ENCODE data around the gene ZNF106. TPM values are rescaled to one million over a fixed set of nuclear protein-coding genes. Genes with fewer than 3 reads are reported as not detected.

Gene ZNF106
- total RNA-seq, 1 experiment from 2014 or later: 34.7 TPM

DNA sequence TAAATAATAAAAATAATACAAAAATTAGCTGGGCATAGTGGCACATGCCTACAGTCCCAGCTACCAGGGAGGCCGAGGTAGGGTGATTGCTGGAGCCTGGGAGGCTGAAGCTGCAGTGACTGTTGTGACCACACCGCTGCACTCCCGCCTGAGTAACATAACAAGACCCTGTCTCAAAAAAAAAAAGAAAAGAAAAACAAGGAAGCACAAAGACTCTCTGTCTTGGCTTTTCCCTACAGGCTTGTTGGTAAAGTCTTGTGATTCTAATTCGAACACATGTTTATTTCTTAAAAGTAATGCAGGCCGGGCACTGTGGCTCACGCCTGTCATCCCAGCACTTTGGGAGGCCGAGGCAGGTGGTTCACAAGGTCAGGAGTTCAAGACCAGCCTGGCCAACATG is 71.6 kb downstream of the ZNF106 start:
- H3K27me3 Mint-ChIP-seq (ENCODE audit: unreplicated experiment): no peaks in the 10 kb centered on the region
- no TSS peak for BruUV-seq (replicated peaks)
- H3K9me3 Mint-ChIP-seq (ENCODE audit: low read depth, unreplicated experiment): no peaks in the 10 kb centered on the region
- CTCF ChIA-PET: interaction anchor here (0.7 kb wide), 1 partner anchor 58 kb away, joined by 6 read pairs; no protein-coding TSS in a partner anchor
- H3K27ac Mint-ChIP-seq (ENCODE audit: unreplicated experiment): no peak overlapping the region
- TF ChIP-seq, protein P1, sequence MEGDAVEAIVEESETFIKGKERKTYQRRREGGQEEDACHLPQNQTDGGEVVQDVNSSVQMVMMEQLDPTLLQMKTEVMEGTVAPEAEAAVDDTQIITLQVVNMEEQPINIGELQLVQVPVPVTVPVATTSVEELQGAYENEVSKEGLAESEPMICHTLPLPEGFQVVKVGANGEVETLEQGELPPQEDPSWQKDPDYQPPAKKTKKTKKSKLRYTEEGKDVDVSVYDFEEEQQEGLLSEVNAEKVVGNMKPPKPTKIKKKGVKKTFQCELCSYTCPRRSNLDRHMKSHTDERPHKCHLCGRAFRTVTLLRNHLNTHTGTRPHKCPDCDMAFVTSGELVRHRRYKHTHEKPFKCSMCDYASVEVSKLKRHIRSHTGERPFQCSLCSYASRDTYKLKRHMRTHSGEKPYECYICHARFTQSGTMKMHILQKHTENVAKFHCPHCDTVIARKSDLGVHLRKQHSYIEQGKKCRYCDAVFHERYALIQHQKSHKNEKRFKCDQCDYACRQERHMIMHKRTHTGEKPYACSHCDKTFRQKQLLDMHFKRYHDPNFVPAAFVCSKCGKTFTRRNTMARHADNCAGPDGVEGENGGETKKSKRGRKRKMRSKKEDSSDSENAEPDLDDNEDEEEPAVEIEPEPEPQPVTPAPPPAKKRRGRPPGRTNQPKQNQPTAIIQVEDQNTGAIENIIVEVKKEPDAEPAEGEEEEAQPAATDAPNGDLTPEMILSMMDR (IDR thresholded peaks at IDR 0.05; ENCODE audit: unreplicated experiment): no peak
- DNase-seq: no peak
- H3K36me3 Mint-ChIP-seq (ENCODE audit: insufficient read depth, unreplicated experiment): peaks cover 4% of the 10 kb centered on the region
- H3K4me1 Mint-ChIP-seq (ENCODE audit: low read depth, unreplicated experiment): no peaks in the 10 kb centered on the region
- no peak overlapping the region for H3K4me3 Mint-ChIP-seq (ENCODE audit: low read depth, unreplicated experiment)
- intact Hi-C loops (cut with micrococcal nuclease; ENCODE audit: unreplicated experiment): no loop called here

GRCh38 chr15:42413920-42414319 is 77.0 kb downstream of the ZNF106 start:
- TF ChIP-seq, protein P1 (IDR thresholded peaks at IDR 0.05; ENCODE audit: unreplicated experiment): no peak
- H3K36me3 Mint-ChIP-seq (ENCODE audit: insufficient read depth, unreplicated experiment): peaks cover 5% of the 10 kb centered on the region
- H3K27ac Mint-ChIP-seq (ENCODE audit: unreplicated experiment): no peak overlapping the region
- CTCF ChIA-PET: no interaction called here
- H3K4me3 Mint-ChIP-seq (ENCODE audit: low read depth, unreplicated experiment): no peak overlapping the region
- DNase-seq: no peak
- H3K27me3 Mint-ChIP-seq (ENCODE audit: unreplicated experiment): no peaks in the 10 kb centered on the region
- H3K9me3 Mint-ChIP-seq (ENCODE audit: low read depth, unreplicated experiment): no peaks in the 10 kb centered on the region
- no peaks in the 10 kb centered on the region for H3K4me1 Mint-ChIP-seq (ENCODE audit: low read depth, unreplicated experiment)
- BruUV-seq (replicated peaks): no TSS peak
- intact Hi-C loops (cut with micrococcal nuclease; ENCODE audit: unreplicated experiment): no loop called here

GRCh38 chr15:42411884-42412283 is 79.1 kb downstream of the ZNF106 start:
- Mint-ChIP-seq H3K9me3 (ENCODE audit: low read depth, unreplicated experiment) (no peaks in the 10 kb centered on the region), H3K27ac (ENCODE audit: unreplicated experiment) (no peak overlapping the region), H3K4me3 (ENCODE audit: low read depth, unreplicated experiment) (no peak overlapping the region), H3K4me1 (ENCODE audit: low read depth, unreplicated experiment) (no peaks in the 10 kb centered on the region), H3K36me3 (ENCODE audit: insufficient read depth, unreplicated experiment) (peaks cover 5% of the 10 kb centered on the region), H3K27me3 (ENCODE audit: unreplicated experiment) (no peaks in the 10 kb centered on the region)
- CTCF ChIA-PET: interaction anchor here (0.6 kb wide), 1 partner anchor 514 kb away, joined by 5 read pairs; no protein-coding TSS in a partner anchor
- TF ChIP-seq, protein P1 (IDR thresholded peaks at IDR 0.05; ENCODE audit: unreplicated experiment): no peak
- no TSS peak for BruUV-seq (replicated peaks)
- intact Hi-C loops (cut with micrococcal nuclease; ENCODE audit: unreplicated experiment): no loop called here
- DNase-seq: no peak

DNA sequence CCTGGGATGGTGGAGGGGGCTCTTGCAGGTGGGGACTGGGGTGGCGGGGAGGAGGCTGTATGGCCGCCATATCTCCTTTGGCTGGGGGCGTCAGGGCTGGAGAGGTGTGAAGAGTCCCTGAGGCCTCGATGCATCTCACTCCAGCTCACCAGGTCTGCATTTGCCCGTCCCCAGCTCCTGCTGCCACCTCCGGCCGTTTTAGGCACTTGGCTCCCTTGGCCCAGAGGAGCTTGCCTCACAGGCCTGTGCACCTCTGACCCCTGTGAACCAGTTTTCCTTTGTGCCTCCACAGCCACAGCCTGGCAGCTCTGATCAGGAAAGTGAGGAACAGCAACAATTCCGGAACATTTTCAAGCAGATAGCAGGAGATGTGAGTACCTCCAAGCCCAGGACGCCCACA is 81.9 kb downstream of the ZNF106 start:
- CTCF ChIA-PET: no interaction called here
- intact Hi-C loops (cut with micrococcal nuclease; ENCODE audit: unreplicated experiment): no loop called here
- no peaks in the 10 kb centered on the region for H3K4me1 Mint-ChIP-seq (ENCODE audit: low read depth, unreplicated experiment)
- TF ChIP-seq, protein P1 (IDR thresholded peaks at IDR 0.05; ENCODE audit: unreplicated experiment): no peak
- H3K27me3 Mint-ChIP-seq (ENCODE audit: unreplicated experiment): no peaks in the 10 kb centered on the region
- H3K27ac Mint-ChIP-seq (ENCODE audit: unreplicated experiment): no peak overlapping the region
- no peak overlapping the region for H3K4me3 Mint-ChIP-seq (ENCODE audit: low read depth, unreplicated experiment)
- no peaks in the 10 kb centered on the region for H3K36me3 Mint-ChIP-seq (ENCODE audit: insufficient read depth, unreplicated experiment)
- no peaks in the 10 kb centered on the region for H3K9me3 Mint-ChIP-seq (ENCODE audit: low read depth, unreplicated experiment)
- BruUV-seq (replicated peaks): no TSS peak
- DNase-seq: no peak
